Stimulated activated CD8-positive, alpha-beta memory T cell treated with anti-CD3 and anti-CD28 coated beads, Interleukin-4, amount 100 ng/mL, for 4 hours (primary cell): ENCODE results near the gene CASP12.
"Not testable (repeated sequence)": the region's sequence is repeated elsewhere in the genome, so short reads cannot be mapped to it uniquely, and the experiment has no call there.

Experiments
- DNase-seq, 2 donors: peaks; one replicate each; pipeline ENCODE4 v3.0.0-alpha.2; 2020; ENCODE audit warnings: low read depth in 2 of 2, low spot score in 1 of 2

CASP12 gene

DNA sequence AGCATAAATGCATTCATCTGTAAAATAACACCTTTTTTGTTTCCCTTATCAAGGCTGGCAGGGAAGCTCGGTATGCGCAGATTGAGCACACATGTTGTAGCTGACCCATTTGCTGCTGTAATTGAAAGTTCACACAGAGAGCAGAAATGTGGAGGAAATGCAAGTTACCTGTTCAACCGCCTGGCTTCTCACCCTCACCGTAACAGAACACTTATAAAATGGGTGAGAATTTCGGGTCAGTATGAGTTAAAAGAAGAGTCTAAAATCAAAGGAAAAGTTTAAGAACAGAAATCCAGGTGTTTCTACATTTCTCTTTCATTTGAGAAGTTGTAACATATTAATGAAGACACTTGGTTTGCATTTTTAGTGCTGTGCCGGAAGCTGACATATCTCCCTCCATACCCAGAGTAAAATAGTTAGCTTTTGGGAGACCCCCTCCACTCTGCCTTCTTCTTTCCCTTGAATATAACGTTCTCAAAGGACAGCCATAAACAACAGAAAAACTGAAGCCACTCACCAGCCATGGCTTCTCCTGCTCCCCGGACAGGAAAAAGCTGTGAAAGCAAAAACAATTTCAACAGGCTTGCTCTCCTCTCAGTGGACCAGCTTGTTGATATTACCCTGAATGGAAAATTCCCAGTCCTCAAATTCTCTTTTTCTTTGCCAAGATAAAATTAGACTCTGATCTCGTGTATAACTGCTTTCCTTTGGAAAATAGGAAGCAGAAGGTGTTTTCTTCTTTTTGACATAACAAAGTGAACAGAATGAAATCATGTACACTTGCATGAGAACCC, at the start of gene CASP12:
Gene CASP12 (minus strand): TSS at position 570 of the 794 bp plus-strand sequence.
- no peak for DNase-seq

DNA sequence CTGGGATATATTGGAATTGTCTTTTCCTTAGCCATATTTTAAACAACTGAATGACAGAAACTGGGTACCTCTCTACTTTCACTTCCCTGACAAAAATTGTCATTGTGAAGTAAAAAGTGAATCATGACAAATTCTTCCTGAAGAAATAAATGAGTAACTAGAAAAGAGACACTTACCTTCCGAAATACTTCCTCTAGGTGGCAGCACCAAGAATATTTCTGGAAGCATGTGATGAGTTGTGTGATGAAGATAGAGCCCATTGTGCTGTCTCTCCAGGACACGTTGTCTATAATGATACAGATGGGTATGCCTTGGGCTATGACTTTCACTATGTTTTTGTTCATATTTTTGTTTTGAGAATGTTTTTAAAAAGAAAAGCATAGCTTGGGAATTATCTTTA, 48.6 kb upstream of the CASP12 start:
- DNase-seq = no peak

DNA sequence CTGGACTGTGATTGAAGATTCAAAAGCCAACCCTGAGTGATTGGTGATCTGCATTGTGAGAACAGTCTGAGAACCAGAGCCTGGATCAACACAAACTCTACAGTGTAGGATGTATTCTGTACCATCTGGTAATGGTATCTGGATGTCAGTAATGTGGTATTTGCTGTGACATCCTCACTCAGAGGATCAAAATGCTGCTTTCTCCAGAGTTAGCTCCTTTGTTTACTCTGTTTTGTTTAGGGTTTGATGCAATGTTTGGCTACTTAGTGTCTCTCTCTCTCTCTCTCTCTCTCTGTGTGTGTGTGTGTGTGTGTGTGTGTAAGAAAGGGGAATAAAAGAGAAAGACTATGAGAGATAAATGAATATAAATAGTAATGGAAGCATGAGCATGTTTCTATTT, 45.8 kb upstream of the CASP12 start:
- no peak for DNase-seq

DNA sequence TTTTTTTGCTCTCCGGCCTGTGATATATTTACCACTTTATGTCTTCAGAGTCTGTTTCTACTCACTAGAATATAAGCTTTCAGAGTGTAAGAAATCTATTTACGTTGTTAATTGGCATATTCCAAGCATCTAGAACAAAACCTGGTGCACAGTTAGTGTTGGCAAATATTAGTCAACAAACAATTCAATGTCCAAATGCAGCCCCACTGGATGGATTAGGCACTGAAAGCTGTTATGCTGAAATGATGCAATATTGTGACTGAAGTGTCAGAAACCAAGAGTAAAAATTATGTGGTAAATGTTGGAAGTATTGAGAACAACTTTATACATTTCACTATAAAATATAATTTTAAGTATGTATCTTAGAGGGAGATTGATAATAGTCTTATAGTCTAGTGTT, 45.3 kb upstream of the CASP12 start:
- DNase-seq = no peak

DNA sequence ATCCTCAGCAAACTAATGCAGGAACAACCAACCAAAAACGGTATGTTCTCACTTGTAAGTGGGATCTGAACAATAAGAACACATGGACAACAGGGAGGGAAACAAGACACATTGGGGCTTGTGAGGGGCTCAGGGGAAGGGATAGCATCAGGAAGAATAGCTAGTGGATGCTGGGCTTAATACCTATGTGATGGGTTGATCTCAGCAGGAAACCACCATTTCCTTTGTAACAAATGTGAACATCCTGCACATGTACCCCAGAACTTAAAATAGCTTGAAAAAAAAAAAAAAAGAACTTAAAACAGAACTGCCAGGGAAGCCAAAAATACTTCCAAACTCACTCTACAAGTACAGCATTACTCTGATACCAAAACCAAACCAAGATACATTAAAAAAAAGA, 36.3 kb upstream of the CASP12 start:
- no peak for DNase-seq

DNA sequence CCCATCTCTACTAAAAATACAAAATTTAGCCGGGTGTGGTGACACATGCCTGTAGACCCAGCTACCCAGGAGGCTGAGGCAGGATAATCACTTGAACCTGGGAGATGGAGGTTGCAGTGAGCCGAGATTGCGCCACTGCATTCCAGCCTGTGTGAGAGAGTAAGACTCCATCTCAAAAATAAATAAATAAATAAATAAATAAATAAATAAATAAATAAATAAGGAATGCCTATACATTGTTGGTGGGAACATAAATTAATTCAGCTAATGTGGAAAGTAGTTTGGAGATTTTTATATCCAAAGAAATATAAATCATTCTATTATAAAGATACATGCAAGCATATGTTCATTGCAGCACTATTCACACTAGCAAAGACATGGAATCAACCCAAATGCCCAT, 35.8 kb upstream of the CASP12 start:
- not testable (repeated sequence) for DNase-seq

DNA sequence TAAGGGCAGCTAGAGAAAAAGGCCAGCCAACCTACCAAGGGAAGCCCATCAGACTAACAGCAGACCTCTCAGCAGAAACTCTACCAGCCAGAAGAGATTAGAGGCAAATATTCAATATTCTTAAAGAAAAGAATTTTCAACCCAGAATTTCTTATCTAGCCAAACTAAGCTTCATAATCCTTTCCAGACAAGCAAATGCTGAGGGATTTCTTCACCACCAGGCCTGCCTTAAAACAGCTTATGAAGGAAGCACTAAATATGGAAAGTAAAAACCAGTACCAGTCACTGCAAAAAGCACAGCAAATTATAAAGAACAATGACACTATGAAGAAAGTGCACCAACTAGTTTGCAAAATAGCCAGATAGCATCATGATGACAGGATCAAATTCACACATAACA, 30.6 kb upstream of the CASP12 start:
- DNase-seq = no peak

DNA sequence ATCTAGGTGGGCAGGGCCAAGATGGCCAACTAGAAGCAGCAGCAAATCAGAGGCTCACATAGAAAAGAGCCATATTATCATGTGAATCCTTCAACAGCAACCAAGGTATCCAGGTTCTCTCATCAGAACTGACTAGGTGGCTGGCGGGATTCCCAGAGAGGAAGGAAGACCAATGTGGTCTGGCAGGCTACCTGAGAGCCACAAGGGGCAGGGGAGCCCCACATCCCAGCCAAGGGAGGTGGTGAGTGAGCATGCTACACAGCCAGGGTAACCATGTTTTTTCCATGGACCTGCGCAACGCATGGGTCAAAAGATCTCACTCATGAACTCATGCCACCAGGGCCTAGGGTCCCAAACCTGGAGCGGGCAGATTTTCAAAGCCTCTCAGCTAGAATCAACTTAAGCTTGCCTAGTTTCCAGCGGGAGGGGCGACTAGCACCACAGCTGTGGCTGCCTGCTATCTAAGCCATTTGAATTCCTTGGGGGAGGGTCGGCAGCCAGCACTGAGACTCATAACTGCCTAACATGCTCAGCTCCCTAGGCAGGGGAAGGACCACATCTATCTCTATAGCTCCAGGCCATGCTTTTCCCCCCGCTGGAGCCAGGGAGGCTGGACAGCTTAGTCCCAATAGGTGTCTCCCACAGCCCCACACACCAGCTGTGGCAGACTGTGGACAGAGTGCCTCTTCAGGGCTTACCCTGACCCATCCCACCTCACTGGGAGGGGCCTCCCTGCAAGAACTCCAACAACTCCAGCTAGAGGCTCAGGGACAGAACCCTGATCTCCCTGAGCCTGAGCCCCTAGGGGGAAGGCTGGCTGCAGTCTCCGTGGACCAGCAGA, 28.7 kb upstream of the CASP12 start:
- DNase-seq = no peak

DNA sequence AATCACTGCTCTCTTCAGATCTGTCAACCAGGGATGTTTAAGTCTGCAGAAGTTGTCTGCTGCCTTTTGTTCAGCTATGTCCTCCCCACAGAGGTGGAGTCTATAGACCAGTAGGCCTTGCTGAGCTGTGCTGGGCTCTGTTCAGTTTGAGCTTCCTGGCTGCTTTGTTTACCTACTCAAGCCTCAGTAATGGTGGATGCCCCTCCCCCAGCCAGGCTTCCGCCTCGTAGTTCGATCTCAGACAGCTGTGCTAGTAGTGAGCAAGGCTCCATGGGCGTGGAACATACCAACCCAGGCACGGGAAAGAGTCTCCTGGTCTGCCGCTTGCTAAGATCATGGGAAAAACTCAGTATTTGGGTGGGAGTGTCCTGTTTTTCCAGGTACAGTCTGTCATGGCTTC, 27.6 kb upstream of the CASP12 start:
- DNase-seq = no peak

DNA sequence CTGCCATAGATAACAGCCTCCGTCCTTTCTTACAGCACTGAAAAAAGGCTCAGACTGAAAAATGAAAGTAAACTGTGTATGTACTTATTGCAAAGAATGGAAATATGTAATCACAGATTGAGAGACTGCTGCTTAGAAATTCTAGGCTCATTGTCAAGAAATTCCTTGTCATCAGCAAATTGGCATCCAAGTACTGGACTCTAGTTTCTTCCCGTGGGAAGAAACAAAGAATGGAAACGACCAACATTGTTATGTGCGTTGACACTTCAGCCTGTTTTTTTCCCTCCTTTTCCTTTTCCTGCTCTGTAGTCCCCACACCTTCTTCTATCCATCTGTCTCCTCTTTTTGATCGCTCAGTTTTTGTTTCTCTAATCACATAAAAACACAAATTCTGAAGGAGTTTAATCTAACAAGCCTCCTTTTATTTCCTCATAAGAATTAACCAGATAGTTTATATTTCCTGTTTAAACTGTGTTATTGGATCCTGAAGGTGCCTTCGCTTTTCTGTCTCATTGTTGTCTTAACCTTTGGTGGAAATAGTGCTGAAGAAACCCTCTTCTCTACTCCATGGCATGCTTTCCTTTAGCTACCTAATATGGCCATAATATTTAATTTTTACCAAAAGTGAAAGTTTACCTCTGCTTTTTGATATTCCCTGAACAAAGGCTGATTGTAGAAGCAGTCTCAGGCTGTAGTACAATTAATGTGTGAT, 20.0 kb upstream of the CASP12 start:
- DNase-seq = no peak

DNA sequence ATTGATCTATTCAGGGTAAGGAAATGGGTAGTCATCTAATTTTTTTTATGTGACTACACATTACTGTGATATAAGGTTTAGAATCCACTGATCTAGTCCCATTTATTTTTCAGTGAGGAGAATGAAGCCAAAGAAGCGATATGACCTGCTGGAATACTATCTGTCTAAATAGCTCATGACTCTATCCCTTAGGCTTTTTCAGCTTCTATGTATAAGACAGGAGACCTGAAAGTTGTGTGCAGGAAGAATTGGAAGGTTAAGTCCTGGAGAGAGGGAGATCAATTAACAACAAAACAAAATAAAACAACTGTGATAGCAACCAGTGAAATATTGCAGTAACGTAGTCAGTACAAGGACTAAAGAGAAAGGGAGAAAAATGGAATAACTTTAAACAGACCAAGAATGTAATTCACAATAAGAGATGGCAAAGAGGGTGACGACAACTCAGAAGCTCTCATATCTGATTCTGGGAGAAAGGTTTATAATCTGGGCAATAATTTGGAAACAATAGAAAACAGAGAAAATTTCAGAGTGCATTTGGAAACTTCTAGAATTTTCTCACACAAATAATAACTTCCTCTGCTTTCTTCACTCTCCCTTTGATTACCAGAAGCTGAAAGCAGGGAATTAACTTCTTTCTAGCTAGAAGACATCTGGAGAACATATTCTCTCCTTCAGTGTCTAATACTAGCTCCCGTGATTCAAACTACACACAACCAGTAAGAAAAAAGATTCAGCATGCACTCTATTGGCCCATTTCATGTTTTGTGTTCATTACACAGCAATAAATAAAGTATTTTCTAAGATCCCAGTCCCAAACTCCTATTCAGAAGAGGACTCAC, 19.2 kb upstream of the CASP12 start:
- DNase-seq = no peak

DNA sequence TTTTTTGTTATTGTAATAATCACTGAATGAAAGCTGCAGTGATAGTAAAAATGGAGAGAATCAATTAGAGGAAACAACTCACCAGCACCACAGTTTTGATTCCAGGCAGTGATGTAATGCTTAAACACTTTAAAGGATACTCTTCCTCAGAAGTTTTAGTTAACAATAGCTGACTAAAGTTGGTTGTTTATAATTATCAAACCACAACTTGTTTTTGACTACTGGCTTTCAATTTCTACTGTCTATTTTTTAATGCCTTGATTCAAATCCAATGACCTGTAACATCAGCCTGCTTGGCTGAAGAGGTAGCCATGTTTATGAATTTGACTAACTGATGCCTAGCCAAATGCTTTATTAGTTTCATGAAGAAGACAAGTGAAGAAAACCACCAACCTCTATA, 18.2 kb upstream of the CASP12 start:
- no peak for DNase-seq

DNA sequence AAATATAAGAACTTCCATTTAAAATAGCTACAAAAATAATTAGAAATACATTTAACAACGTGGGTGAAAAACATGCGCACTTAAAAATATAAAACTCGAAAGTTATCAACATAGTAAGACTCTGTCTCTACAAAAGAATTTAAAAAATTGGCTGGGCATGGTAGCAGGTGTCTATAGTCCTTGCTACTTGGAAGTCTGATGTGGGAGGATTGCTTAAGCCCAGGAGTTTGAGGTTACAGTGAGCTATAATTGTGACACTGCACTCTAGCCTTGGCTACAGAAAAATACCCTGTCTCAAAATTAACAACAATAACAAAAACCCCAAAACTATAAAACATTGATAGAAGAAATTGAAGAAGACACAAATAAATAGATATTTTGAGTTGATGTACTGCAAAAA, 13.8 kb upstream of the CASP12 start:
- DNase-seq = no peak

DNA sequence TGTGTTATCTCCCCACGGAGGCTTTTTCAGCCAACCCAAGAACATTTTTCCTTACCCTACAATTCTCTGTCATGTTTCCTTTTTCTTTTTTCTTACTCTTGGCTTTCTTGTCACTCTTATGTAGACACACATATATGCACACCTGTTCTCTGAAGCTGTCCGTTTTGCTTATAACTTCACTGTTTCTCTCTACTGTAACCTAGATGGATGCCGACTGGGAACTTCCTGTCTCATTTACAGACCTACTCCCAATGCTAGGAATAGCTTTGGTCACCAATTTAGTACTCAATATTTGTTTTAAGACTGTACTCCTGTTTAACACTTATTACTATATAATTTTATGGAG, 9.9 kb upstream of the CASP12 start:
- DNase-seq = no peak

DNA sequence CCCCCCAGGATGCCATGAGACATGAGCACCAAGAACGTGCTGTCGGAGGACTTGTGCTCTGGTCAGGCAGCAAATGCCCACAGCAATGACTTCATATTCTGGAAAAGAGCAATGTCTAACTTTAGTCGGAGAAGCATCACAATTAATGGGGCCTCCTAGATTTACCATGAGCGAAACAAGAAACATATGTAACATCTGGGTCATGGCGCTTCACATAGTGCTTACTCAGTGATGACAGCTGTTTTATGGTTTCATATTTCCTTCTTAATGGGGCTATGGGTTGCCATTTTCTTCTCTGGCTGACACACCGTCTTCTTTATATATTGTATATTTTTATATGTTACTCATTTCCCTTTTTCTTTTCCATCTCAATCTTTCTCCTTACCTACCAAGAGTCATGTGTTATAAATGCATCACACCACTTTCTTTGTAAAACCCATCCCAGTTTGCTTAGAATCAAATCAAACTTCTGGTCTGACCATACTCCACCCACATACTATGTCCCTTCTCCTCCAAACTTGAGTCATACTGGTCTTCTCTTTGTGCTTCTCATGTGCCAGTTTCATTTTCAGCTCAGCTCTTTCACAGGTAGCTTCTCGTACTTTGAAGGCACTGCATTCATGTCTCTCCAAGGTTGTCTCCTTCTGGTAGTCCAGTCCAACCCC, 9.4 kb upstream of the CASP12 start:
- DNase-seq = no peak

DNA sequence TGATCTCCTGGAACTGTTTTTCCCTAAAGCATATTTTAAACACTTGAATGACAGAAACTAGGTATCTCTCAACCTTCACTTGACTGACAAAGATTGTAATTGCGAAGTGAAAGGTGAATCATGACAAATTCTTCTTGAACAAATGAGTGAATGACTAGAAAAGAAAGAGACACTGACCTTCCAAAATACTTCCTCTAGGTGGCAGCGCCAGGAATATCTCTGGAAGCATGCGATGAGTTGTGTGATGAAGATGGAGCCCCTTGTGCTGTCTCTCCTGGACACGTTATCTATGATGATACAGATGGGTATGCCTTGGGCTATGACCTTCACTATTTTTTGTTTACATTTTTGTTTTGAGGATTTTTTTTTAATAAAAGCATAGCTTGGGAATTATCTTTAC, 7.0 kb upstream of the CASP12 start:
- no peak for DNase-seq

DNA sequence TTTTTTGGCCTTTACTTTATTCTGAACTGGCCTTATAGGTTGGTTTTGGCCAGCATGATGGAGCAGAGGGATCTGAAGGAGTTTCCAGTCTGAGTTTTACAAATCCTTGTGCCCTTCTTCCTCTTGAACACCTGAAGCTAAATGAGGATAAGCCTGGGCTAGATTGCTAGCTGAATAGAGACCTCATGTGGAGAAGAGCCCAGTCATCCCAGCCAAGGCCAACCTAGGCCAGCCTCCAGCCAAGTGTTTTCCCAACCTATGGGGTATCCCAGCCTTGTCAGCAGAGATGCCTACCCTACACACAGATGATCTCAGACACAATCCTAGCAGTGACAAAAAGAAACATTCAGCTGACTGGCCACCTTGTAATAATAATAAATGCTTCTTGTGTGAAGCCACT, 966 bp upstream of the CASP12 start:
- DNase-seq = no peak

DNA sequence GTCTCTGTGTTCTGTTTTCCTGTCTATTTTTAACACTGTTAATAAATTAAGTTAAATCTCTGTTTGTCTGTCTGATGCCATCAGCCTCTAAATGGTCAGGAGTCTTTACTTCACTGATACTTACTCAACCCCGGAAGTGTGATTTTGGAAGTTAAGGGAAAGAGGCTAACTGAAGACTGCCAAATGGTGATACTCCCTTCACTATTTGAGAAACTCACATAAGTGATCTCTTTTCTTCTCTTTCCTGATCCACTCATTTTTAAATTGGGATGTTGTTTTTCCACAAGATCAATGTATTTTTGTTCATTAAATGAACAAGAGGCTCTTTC, 389 bp upstream of the CASP12 start:
- DNase-seq = no peak

DNA sequence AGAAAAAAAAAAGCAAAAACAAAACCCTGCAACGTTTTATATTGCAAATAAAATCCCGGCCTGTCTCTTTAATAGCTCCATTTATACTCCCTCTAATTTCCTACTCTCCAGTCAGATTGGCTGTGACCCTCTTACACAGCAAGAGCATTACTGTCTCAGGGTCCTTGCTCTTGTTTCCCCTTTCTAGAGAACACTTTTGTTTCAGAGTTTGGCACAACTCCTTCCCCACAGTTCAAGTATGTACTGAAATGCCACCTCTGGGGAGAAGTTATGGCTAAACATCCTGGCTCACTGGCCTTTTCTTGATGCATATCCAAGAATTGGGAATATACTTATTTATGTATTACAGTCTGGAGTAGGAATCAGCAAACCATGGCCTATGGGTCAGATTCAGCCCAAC, 2.6 kb downstream of the CASP12 start:
- no peak for DNase-seq

DNA sequence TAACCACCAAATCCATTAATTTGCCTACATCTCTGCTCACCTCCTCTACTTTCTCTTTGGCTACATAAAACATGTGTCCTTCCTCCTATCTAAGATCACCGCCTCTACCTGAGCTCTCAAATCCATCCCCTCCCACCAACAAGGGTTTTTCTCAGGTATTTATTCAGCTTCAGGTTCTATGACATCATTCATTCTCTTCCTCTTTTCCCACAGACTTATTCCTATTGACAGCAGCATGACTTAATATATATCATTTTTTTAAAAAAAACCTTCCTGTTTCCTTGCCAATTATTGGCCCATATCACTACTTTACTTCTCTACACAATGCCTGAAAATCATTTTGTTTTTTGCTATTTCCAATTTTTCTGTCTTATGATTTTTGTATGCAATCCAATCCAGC, 4.4 kb downstream of the CASP12 start:
- DNase-seq = no peak
